ENCODE measurements around the gene SLC39A6. TPM values are rescaled to one million over a fixed set of nuclear protein-coding genes. Genes with fewer than 3 reads are reported as not detected.

The SLC39A6 gene
- total and polyA plus RNA-seq, 2 of the 13 experiments (the other 11 are each of a cell fraction or from before 2014, with no cell fraction given), result 41.7 to 59.2 TPM

- peak; percentile 79 for TF ChIP-seq UBTF (CRISPR knock-in tag; IDR thresholded peaks at IDR 0.05)
- no peak for TF ChIP-seq ZNF282 (IDR thresholded peaks at IDR 0.05; ENCODE audit: partially characterized antibody)
- peak; percentile 74; the same call in 1 of the 2 replicates for TF ChIP-seq KLF9 (CRISPR knock-in tag; IDR thresholded peaks at IDR 0.05; ENCODE audit: low read depth)
- TF ChIP-seq KDM1A (CRISPR knock-in tag; IDR thresholded peaks at IDR 0.05), result no peak
- peak; percentile 87 for TF ChIP-seq PHF20 (CRISPR knock-in tag; IDR thresholded peaks at IDR 0.05)
- TF ChIP-seq ELF4 (CRISPR knock-in tag; IDR thresholded peaks at IDR 0.05; ENCODE audit: borderline replicate concordance), result no peak
- TF ChIP-seq ZBTB3 (CRISPR knock-in tag; IDR thresholded peaks at IDR 0.05; ENCODE audit: borderline replicate concordance, low read depth), result no peak
- TF ChIP-seq PITX1 (CRISPR knock-in tag; IDR thresholded peaks at IDR 0.05), result no peak
- TF ChIP-seq, protein P1, sequence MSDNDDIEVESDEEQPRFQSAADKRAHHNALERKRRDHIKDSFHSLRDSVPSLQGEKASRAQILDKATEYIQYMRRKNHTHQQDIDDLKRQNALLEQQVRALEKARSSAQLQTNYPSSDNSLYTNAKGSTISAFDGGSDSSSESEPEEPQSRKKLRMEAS (IDR thresholded peaks at IDR 0.05), result peak; percentile 65
- no peak for TF ChIP-seq JDP2 (CRISPR knock-in tag; IDR thresholded peaks at IDR 0.05; ENCODE audit: borderline replicate concordance)
- TF ChIP-seq ZMAT3 (CRISPR knock-in tag; conservative IDR thresholded peaks at IDR 0.05), result peak; percentile 19; the same call in 1 of the 2 replicates
- 0 out of 2 replicates have a peak, but pooled peaks have one; percentile 59 for TF ChIP-seq MYPOP (CRISPR knock-in tag; IDR thresholded peaks at IDR 0.05)
- TF ChIP-seq ZNF407 (CRISPR knock-in tag; IDR thresholded peaks at IDR 0.05; ENCODE audit: not compliant biosample characterization), result peak; percentile 46
- TF ChIP-seq HDAC2 (CRISPR knock-in tag; IDR thresholded peaks at IDR 0.05), result peak; percentile 51; the same call in 1 of the 2 replicates
- no peak for TF ChIP-seq NCOA5 (CRISPR knock-in tag; IDR thresholded peaks at IDR 0.05)
- TF ChIP-seq RBAK (CRISPR knock-in tag; IDR thresholded peaks at IDR 0.05), result no peak
- TF ChIP-seq ZSCAN12 (CRISPR knock-in tag; IDR thresholded peaks at IDR 0.05), result no peak
- peak; percentile 91 for TF ChIP-seq SP5 (CRISPR knock-in tag; IDR thresholded peaks at IDR 0.05; ENCODE audit: borderline replicate concordance, low read depth)
These were observed 61.8 kb downstream of the SLC39A6 start, which contains the start of gene RPRD1A (continued) for GRCh38 chr18:36067055-36067957.
